SU-DHL-6 (cell line): ENCODE measurements around the gene TWNK.

Experiments
- H2AFZ ChIP-seq: fragments of 200-600 bp; sonication (generic); 2 replicates; pipeline ENCODE4 v1.6.1; 2014; ENCODE audit warnings: low read depth, mild to moderate bottlenecking, moderate library complexity, mixed read lengths, antibody characterized with exemption, low read length; ENCODE audit not compliant: severe bottlenecking
- H3F3A ChIP-seq: fragments of 200-600 bp; shearing (Covaris generic); 2 replicates; pipeline ENCODE4 v1.6.0; 2016; ENCODE audit warnings: antibody characterized with exemption, mild to moderate bottlenecking; ENCODE audit not compliant: insufficient read depth
- H3K27ac ChIP-seq: fragments of 200-600 bp; sonication (generic); 2 replicates; pipeline ENCODE4 v1.5.1; 2016; ENCODE audit warnings: low read depth, mild to moderate bottlenecking, low read length, moderate library complexity, mixed read lengths
- H3K27me3 ChIP-seq: fragments of 200-600 bp; sonication (generic), shearing (Covaris generic); 2 replicates; pipeline ENCODE4 v1.6.0; 2014; ENCODE audit warnings: mild to moderate bottlenecking, low read length
- H3K36me3 ChIP-seq: fragments of 200-600 bp; sonication (generic); 2 replicates; pipeline ENCODE4 v1.6.1; 2014; ENCODE audit warnings: mild to moderate bottlenecking, low read length, mixed read lengths
- H3K4me2 ChIP-seq: fragments of 300-600, 200-600 bp; shearing (Covaris generic), sonication (generic); 2 replicates; pipeline ENCODE4 v1.6.0; 2014; ENCODE audit warnings: low read length, low read depth, mild to moderate bottlenecking; ENCODE audit not compliant: poor library complexity, severe bottlenecking
- H3K4me3 ChIP-seq: fragments of 200-600 bp; sonication (generic); 2 replicates; pipeline ENCODE4 v1.5.1; 2014; ENCODE audit warnings: antibody characterized with exemption, low read length, mild to moderate bottlenecking, mixed read lengths; ENCODE audit not compliant: insufficient read depth, poor library complexity, severe bottlenecking
- H3K79me2 ChIP-seq: fragments of 200-600 bp; sonication (generic); 2 replicates; pipeline ENCODE4 v1.6.1; 2014; ENCODE audit warnings: mild to moderate bottlenecking, low read length, moderate library complexity; ENCODE audit not compliant: insufficient read depth
- H3K9ac ChIP-seq: fragments of 200-600 bp; sonication (generic); 2 replicates; pipeline ENCODE4 v1.7.0; 2014; ENCODE audit warnings: mild to moderate bottlenecking, low read length
- H3K9me2 ChIP-seq: fragments of 200-600 bp; sonication (generic); replicated peaks from 2 replicates; pipeline ENCODE4 v1.6.1; 2014; ENCODE audit warnings: low read length; ENCODE audit not compliant: insufficient read depth
- H3K9me3 ChIP-seq: fragments of 200-600 bp; sonication (generic); 2 replicates; pipeline ENCODE4 v1.6.1; 2014; ENCODE audit warnings: low read length, mixed read lengths; ENCODE audit not compliant: insufficient read depth
- H4K20me1 ChIP-seq: fragments of 200-600 bp; sonication (generic); 2 replicates; pipeline ENCODE4 v1.6.1; 2014; ENCODE audit warnings: low read depth, mild to moderate bottlenecking, antibody characterized with exemption, low read length, moderate library complexity, mixed read lengths
- CTCF ChIP-seq: fragments of 200-600 bp; sonication (generic); IDR thresholded peaks from one replicate; pipeline ENCODE4 v1.5.1; 2017; ENCODE audit warnings: antibody characterized with exemption, mild to moderate bottlenecking, low read length, moderate library complexity; ENCODE audit not compliant: insufficient read depth, poor library complexity, severe bottlenecking
- EZH2phosphoT487 ChIP-seq: fragments of 200-600 bp; sonication (generic), shearing (Covaris generic); conservative IDR thresholded peaks from 2 replicates; pipeline ENCODE4 v1.6.1; 2018; ENCODE audit warnings: mild to moderate bottlenecking, antibody characterized with exemption, low read length, moderate library complexity, mixed read lengths

The TWNK gene

GRCh38 chr10:100943508-100943907 is 43.8 kb upstream of the TWNK start:
- H3K4me2 ChIP-seq, result no peak overlapping the region
- peaks cover 61% of the 10 kb centered on the region for H3K36me3 ChIP-seq
- H3K27me3 ChIP-seq, result no peaks in the 10 kb centered on the region
- H3K9ac ChIP-seq, result no peak overlapping the region
- H3K9me3 ChIP-seq, result no peaks in the 10 kb centered on the region
- no peak for TF ChIP-seq CTCF
- TF ChIP-seq EZH2phosphoT487, result no peak
- H3K27ac ChIP-seq, result no peak overlapping the region
- H4K20me1 ChIP-seq, result no peaks in the 10 kb centered on the region
- no peaks in the 10 kb centered on the region for H3K9me2 ChIP-seq
- H2AFZ ChIP-seq, result no peak overlapping the region
- no peaks in the 10 kb centered on the region for H3K79me2 ChIP-seq
- peaks cover 10% of the 10 kb centered on the region; the same call in 1 of the 2 replicates for H3F3A ChIP-seq
- H3K4me3 ChIP-seq, result no peak overlapping the region

- H3K4me3 ChIP-seq, result no peak overlapping the region
- H3K27ac ChIP-seq, result no peak overlapping the region
- H3K9me3 ChIP-seq, result no peaks in the 10 kb centered on the region
- no peaks in the 10 kb centered on the region for H4K20me1 ChIP-seq
- H3F3A ChIP-seq, result 0 out of 2 replicates have a peak, but pooled peaks cover 7% of the 10 kb centered on the region
- peaks cover 55% of the 10 kb centered on the region for H3K36me3 ChIP-seq
- no peak overlapping the region for H2AFZ ChIP-seq
- TF ChIP-seq EZH2phosphoT487, result no peak
- no peak for TF ChIP-seq CTCF
- H3K27me3 ChIP-seq, result no peaks in the 10 kb centered on the region
- H3K4me2 ChIP-seq, result no peak overlapping the region
- H3K9ac ChIP-seq, result no peak overlapping the region
- H3K9me2 ChIP-seq, result no peaks in the 10 kb centered on the region
- H3K79me2 ChIP-seq, result no peaks in the 10 kb centered on the region
Observed at GRCh38 chr10:100945754-100946153, 41.6 kb upstream of the TWNK start.

- no peaks in the 10 kb centered on the region for H3K79me2 ChIP-seq
- TF ChIP-seq EZH2phosphoT487, result no peak
- no peak for TF ChIP-seq CTCF
- H3K36me3 ChIP-seq, result peaks cover 47% of the 10 kb centered on the region
Observed at GRCh38 chr10:100948916-100949315, 38.4 kb upstream of the TWNK start.

More at GRCh38 chr10:100948916-100949315, 38.4 kb upstream of the TWNK start:
- no peak overlapping the region for H3K9ac ChIP-seq
- no peak overlapping the region for H3K4me2 ChIP-seq
- no peaks in the 10 kb centered on the region for H4K20me1 ChIP-seq
- no peak overlapping the region for H2AFZ ChIP-seq
- H3K9me2 ChIP-seq, result no peaks in the 10 kb centered on the region
- H3F3A ChIP-seq, result 0 out of 2 replicates have a peak, but pooled peaks cover 7% of the 10 kb centered on the region
- H3K4me3 ChIP-seq, result no peak overlapping the region
- H3K9me3 ChIP-seq, result no peaks in the 10 kb centered on the region
- no peak overlapping the region for H3K27ac ChIP-seq
- H3K27me3 ChIP-seq, result no peaks in the 10 kb centered on the region
